Osteocyte (in vitro differentiated cells): ENCODE results near the gene NXN. TPM values are rescaled to one million over a fixed set of nuclear protein-coding genes. Genes with fewer than 3 reads are reported as not detected.
A peak's percentile ranks its signal among the peaks of the same experiment; 100 is the strongest.

Experiments used
- DNase-seq: peaks from one replicate; pipeline ENCODE4 v3.0.0; 2021; ENCODE audit warnings: mixed read lengths; ENCODE audit not compliant: unreplicated experiment; ENCODE audit errors: extremely low spot score
- H3K27ac Mint-ChIP-seq: one replicate; pipeline ENCODE4 v1.8.0; 2021; ENCODE audit warnings: mild to moderate bottlenecking, mixed read lengths; ENCODE audit not compliant: unreplicated experiment
- H3K27me3 Mint-ChIP-seq: one replicate; pipeline ENCODE4 v1.8.0; 2021; ENCODE audit warnings: mixed read lengths; ENCODE audit not compliant: unreplicated experiment
- H3K36me3 Mint-ChIP-seq: one replicate; pipeline ENCODE4 v1.8.0; 2021; ENCODE audit warnings: mixed read lengths; ENCODE audit not compliant: unreplicated experiment
- H3K4me1 Mint-ChIP-seq: one replicate; pipeline ENCODE4 v1.8.0; 2021; ENCODE audit warnings: mixed read lengths; ENCODE audit not compliant: unreplicated experiment
- H3K4me3 Mint-ChIP-seq: one replicate; pipeline ENCODE4 v1.8.0; 2021; ENCODE audit warnings: mild to moderate bottlenecking, moderate library complexity, mixed read lengths; ENCODE audit not compliant: unreplicated experiment
- H3K9me3 Mint-ChIP-seq: one replicate; pipeline ENCODE4 v1.8.0; 2021; ENCODE audit warnings: mixed read lengths; ENCODE audit not compliant: unreplicated experiment
- CTCF ChIP-seq: fragments of 200-600 bp; sonication (generic); IDR thresholded peaks from 2 replicates; pipeline ENCODE4 v1.5.0; 2021; ENCODE audit warnings: antibody characterized with exemption, mild to moderate bottlenecking, moderate library complexity
- total RNA-seq: library from RNA; stranded (reverse); gene quantifications from 2 replicates; pipeline ENCODE4 v1.2.1, GENCODE V29; 2021

The NXN gene
- total RNA-seq, 1 donor from 2014 or later = 123 TPM

- no peak for TF ChIP-seq CTCF
- peak overlapping the region; percentile 81 for H3K27ac Mint-ChIP-seq
- H3K27me3 Mint-ChIP-seq = no peaks in the 10 kb centered on the region
- DNase-seq = no peak
- H3K4me1 Mint-ChIP-seq = peaks cover 43% of the 10 kb centered on the region
- peaks cover 19% of the 10 kb centered on the region for H3K36me3 Mint-ChIP-seq
- H3K4me3 Mint-ChIP-seq = no peak overlapping the region
- H3K9me3 Mint-ChIP-seq = no peaks in the 10 kb centered on the region
Measured at GRCh38 chr17:917941-918740, 61.4 kb downstream of the NXN start.

- H3K4me3 Mint-ChIP-seq = no peak overlapping the region
- peaks cover 17% of the 10 kb centered on the region for H3K36me3 Mint-ChIP-seq
- no peak for TF ChIP-seq CTCF
- no peaks in the 10 kb centered on the region for H3K9me3 Mint-ChIP-seq
- DNase-seq = no peak
- H3K27ac Mint-ChIP-seq = peak overlapping the region; percentile 81
- peaks cover 49% of the 10 kb centered on the region for H3K4me1 Mint-ChIP-seq
- H3K27me3 Mint-ChIP-seq = no peaks in the 10 kb centered on the region
Measured at GRCh38 chr17:917391-917811, 62.2 kb downstream of the NXN start.

GRCh38 chr17:916315-916714 lies 63.3 kb downstream of the NXN start:
- no peak for DNase-seq
- no peak overlapping the region for H3K4me3 Mint-ChIP-seq
- peak; percentile 33 for TF ChIP-seq CTCF
- no peaks in the 10 kb centered on the region for H3K9me3 Mint-ChIP-seq
- peaks cover 17% of the 10 kb centered on the region for H3K36me3 Mint-ChIP-seq
- no peaks in the 10 kb centered on the region for H3K27me3 Mint-ChIP-seq
- H3K4me1 Mint-ChIP-seq = peaks cover 57% of the 10 kb centered on the region
- peak overlapping the region; percentile 91 for H3K27ac Mint-ChIP-seq

- Mint-ChIP-seq H3K4me1 (peaks cover 59% of the 10 kb centered on the region), H3K9me3 (no peaks in the 10 kb centered on the region), H3K27me3 (no peaks in the 10 kb centered on the region), H3K4me3 (peak overlapping the region; percentile 44), H3K27ac (peak overlapping the region; percentile 91), H3K36me3 (peaks cover 17% of the 10 kb centered on the region)
- TF ChIP-seq CTCF = no peak
- DNase-seq = no peak
Measured at GRCh38 chr17:915538-916201, 63.9 kb downstream of the NXN start.

- no peak for DNase-seq
- TF ChIP-seq CTCF = no peak
- no peak overlapping the region for H3K4me3 Mint-ChIP-seq
- H3K27ac Mint-ChIP-seq = peak overlapping the region; percentile 91
- no peaks in the 10 kb centered on the region for H3K27me3 Mint-ChIP-seq
- H3K4me1 Mint-ChIP-seq = peaks cover 70% of the 10 kb centered on the region
- no peaks in the 10 kb centered on the region for H3K9me3 Mint-ChIP-seq
- H3K36me3 Mint-ChIP-seq = peaks cover 13% of the 10 kb centered on the region
Measured at GRCh38 chr17:914561-914960, 65.0 kb downstream of the NXN start.
